Neuronal stem cell (in vitro differentiated cells): Measurements from ENCODE around the gene KDM3B.

Experiments
- DNase-seq: peaks from one replicate; pipeline ENCODE4 v3.0.0-alpha.2; 2013; ENCODE audit warnings: low spot score
- H2AFZ ChIP-seq: one replicate; pipeline ENCODE4 v1.6.1; 2013; ENCODE audit warnings: mild to moderate bottlenecking, low read length, inconsistent platforms
- H2AK5ac ChIP-seq: 2 replicates; pipeline ENCODE4 v1.6.1; 2013; ENCODE audit warnings: low read depth, mild to moderate bottlenecking, inconsistent platforms, low read length, moderate library complexity, mixed read lengths
- H2BK120ac ChIP-seq: 2 replicates; pipeline ENCODE4 v1.6.1; 2013; ENCODE audit warnings: low read depth, mild to moderate bottlenecking, inconsistent platforms, low read length, moderate library complexity, mixed read lengths
- H2BK12ac ChIP-seq: one replicate; pipeline ENCODE4 v1.6.1; 2013; ENCODE audit warnings: low read length, inconsistent platforms
- H2BK15ac ChIP-seq: 2 replicates; pipeline ENCODE4 v1.6.1; 2013; ENCODE audit warnings: mild to moderate bottlenecking, low read length, inconsistent platforms, mixed read lengths
- H2BK5ac ChIP-seq: one replicate; pipeline ENCODE4 v1.6.1; 2013; ENCODE audit warnings: inconsistent platforms, mild to moderate bottlenecking, low read length, moderate library complexity
- H3K14ac ChIP-seq: one replicate; pipeline ENCODE4 v1.6.1; 2013; ENCODE audit warnings: low read length, inconsistent platforms
- H3K18ac ChIP-seq: 2 replicates; pipeline ENCODE4 v1.6.1; 2013; ENCODE audit warnings: low read length, inconsistent platforms
- H3K23ac ChIP-seq: 2 replicates; pipeline ENCODE4 v1.6.1; 2013; ENCODE audit warnings: low read depth, mild to moderate bottlenecking, mixed read lengths, low read length, inconsistent platforms; ENCODE audit not compliant: poor library complexity
- H3K27ac ChIP-seq: replicated peaks from 3 replicates; pipeline ENCODE4 v1.5.1; 2013; ENCODE audit warnings: low read length, inconsistent platforms
- H3K27me3 ChIP-seq, 3 experiments: 2 replicates each; pipeline ENCODE4 v1.6.1; 2013; ENCODE audit warnings: low read length in 3 of 3, mild to moderate bottlenecking in 2 of 3, inconsistent platforms in 1 of 3, low read depth in 1 of 3, mixed read lengths in 1 of 3, moderate library complexity in 1 of 3; ENCODE audit not compliant: control insufficient read depth in 3 of 3, insufficient read depth in 3 of 3
- H3K36me3 ChIP-seq, 2 donors: replicated peaks in 1 of 2; 2 replicates each; pipeline ENCODE4 v1.6.1; 2013; ENCODE audit warnings: low read length in 2 of 2; ENCODE audit not compliant: control insufficient read depth in 2 of 2, insufficient read depth in 2 of 2
- H3K4ac ChIP-seq: 2 replicates; pipeline ENCODE4 v1.6.1; 2013; ENCODE audit warnings: inconsistent platforms, mild to moderate bottlenecking, low read length, moderate library complexity
- H3K4me1 ChIP-seq, 2 donors: 1 replicate in 1 of 2; 2 replicates in 1 of 2; pipeline ENCODE4 v1.6.1; 2013; ENCODE audit warnings: low read length in 2 of 2, low read depth in 1 of 2; ENCODE audit not compliant: control insufficient read depth in 2 of 2, insufficient read depth in 1 of 2
- H3K4me2 ChIP-seq: one replicate; pipeline ENCODE4 v1.6.1; 2013; ENCODE audit warnings: mild to moderate bottlenecking, low read length, inconsistent platforms; ENCODE audit not compliant: insufficient read depth, poor library complexity, severe bottlenecking
- H3K4me3 ChIP-seq, 2 donors: 2 replicates each; pipeline ENCODE4 v1.5.1; 2013; ENCODE audit warnings: low read length in 2 of 2, mild to moderate bottlenecking in 2 of 2, inconsistent platforms in 1 of 2, moderate library complexity in 1 of 2
- H3K79me1 ChIP-seq: one replicate; pipeline ENCODE4 v1.6.1; 2013; ENCODE audit warnings: low read depth, mild to moderate bottlenecking, inconsistent platforms, low read length, moderate library complexity
- H3K9ac ChIP-seq: one replicate; pipeline ENCODE4 v1.6.1; 2013; ENCODE audit warnings: mild to moderate bottlenecking, low read depth, low read length, inconsistent platforms; ENCODE audit not compliant: poor library complexity
- H3K9me3 ChIP-seq, 2 donors: replicated peaks in 1 of 2; 2 replicates each; pipeline versions ENCODE3 to v1.6.1; 2013; ENCODE audit warnings: low read length in 2 of 2, mild to moderate bottlenecking in 2 of 2, inconsistent platforms in 1 of 2, low read depth in 1 of 2, mixed read lengths in 1 of 2, moderate library complexity in 1 of 2; ENCODE audit not compliant: control insufficient read depth in 2 of 2, insufficient read depth in 1 of 2
- H4K8ac ChIP-seq: one replicate; pipeline ENCODE4 v1.6.1; 2013; ENCODE audit warnings: low read depth, mild to moderate bottlenecking, inconsistent platforms, low read length, moderate library complexity
- H4K91ac ChIP-seq: one replicate; pipeline ENCODE4 v1.6.1; 2013; ENCODE audit warnings: low read length, low read depth, mild to moderate bottlenecking, inconsistent platforms; ENCODE audit not compliant: poor library complexity
- WGBS, 2 donors: extraction: QIAGEN DNeasy Blood & Tissue Kit; methylation state at CpG; one replicate each; pipeline ENCODE4 v1.1.7; 2013; ENCODE audit warnings: missing lambda C conversion rate in 2 of 2, mixed read lengths in 1 of 2; ENCODE audit not compliant: insufficient read length in 2 of 2, insufficient replicate concordance in 1 of 2; ENCODE audit errors: extremely low coverage in 2 of 2; 5-methylcytosine and 5-hydroxymethylcytosine counted together

The KDM3B gene

DNA sequence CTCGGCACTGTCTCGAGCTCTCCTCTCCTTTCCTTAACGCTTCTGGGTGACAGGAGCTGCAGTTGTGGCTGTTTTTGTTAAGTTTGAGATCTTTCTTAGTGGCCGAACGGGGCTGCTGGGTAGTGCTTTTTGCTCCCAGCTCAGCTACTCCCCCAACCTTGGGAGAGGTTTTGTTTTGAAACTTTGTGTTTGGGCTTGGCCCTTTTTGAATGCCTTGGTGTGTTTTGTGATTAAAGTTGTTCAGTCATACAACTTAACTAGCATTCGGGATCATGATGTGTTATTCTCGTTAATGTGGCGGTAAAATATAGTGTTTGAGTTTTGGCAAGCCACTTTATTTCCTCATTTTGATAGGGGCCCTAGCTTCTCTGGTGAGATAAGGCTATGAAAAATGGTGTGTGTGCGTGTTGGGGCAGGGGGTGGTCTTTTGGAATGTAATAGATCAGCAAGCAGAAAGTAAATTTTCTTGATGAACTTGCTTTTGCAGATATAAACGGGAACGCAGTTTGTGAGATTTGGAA lies 1.1 kb downstream of the KDM3B start:
- Histone ChIP-seq H2AK5ac (peak overlapping the region; percentile 93), H2AFZ (peak overlapping the region; percentile 86), H3K4me3 (peak overlapping the region; percentile 88 to 91), H3K4me2 (peak overlapping the region; percentile 65), H3K79me1 (peaks cover 4% of the 10 kb centered on the region), H3K27me3 (no peaks in the 10 kb centered on the region), H2BK5ac (peak overlapping the region; percentile 85), H3K14ac (peak overlapping the region; percentile 90), H3K36me3 (peaks cover 15 to 27% of the 10 kb centered on the region in 2 donors), H2BK120ac (no peak overlapping the region), H3K4me1 (peaks cover 5 to 7% of the 10 kb centered on the region in 2 donors), H3K23ac (peak overlapping the region; percentile 82), H2BK12ac (no peak overlapping the region), H4K91ac (no peak overlapping the region), H3K27ac (peak overlapping the region; percentile 83), H3K4ac (no peak overlapping the region), H3K9ac (peak overlapping the region; percentile 99), H4K8ac (no peak overlapping the region), H2BK15ac (peak overlapping the region; percentile 6), H3K9me3 (peaks cover 3 to 8% of the 10 kb centered on the region in 2 donors), H3K18ac (peak overlapping the region; percentile 99)
- WGBS, 2 donors = no CpG with 5 or more reads among the region's 11 CpGs
- DNase-seq = no peak

- Histone ChIP-seq H2BK15ac (no peak overlapping the region), H4K91ac (no peak overlapping the region), H2AK5ac (no peak overlapping the region), H3K9me3 (peaks cover 3 to 8% of the 10 kb centered on the region in 2 donors), H3K4me2 (peak overlapping the region; percentile 65), H3K4me3 (peak overlapping the region in 1 of 2 donors; percentile 91), H2BK5ac (no peak overlapping the region), H4K8ac (no peak overlapping the region), H3K4ac (no peak overlapping the region), H3K36me3 (peaks cover 10 to 20% of the 10 kb centered on the region in 2 donors), H3K14ac (no peak overlapping the region), H3K79me1 (peaks cover 4% of the 10 kb centered on the region), H3K18ac (no peak overlapping the region), H3K23ac (no peak overlapping the region), H2BK120ac (no peak overlapping the region), H3K4me1 (peaks cover 5 to 7% of the 10 kb centered on the region in 2 donors), H2BK12ac (no peak overlapping the region), H3K9ac (no peak overlapping the region), H2AFZ (no peak overlapping the region), H3K27me3 (no peaks in the 10 kb centered on the region), H3K27ac (no peak overlapping the region)
- no peak for DNase-seq
- no CpG with 5 or more reads among the region's 5 CpGs for WGBS, 2 donors
Observed at GRCh38 chr5:138354387-138354786, 1.9 kb downstream of the KDM3B start.

GRCh38 chr5:138354926-138355378 lies 2.5 kb downstream of the KDM3B start:
- peak overlapping the region in 1 of 2 donors; percentile 91 for H3K4me3 ChIP-seq
- no peak overlapping the region for H3K27ac ChIP-seq
- peaks cover 5 to 7% of the 10 kb centered on the region in 2 donors for H3K4me1 ChIP-seq
- H2AK5ac ChIP-seq = no peak overlapping the region
- no peak overlapping the region for H2BK12ac ChIP-seq
- H3K27me3 ChIP-seq = no peaks in the 10 kb centered on the region
- H3K79me1 ChIP-seq = peaks cover 4% of the 10 kb centered on the region
- H4K8ac ChIP-seq = no peak overlapping the region
- no peak overlapping the region for H3K9ac ChIP-seq
- H3K4me2 ChIP-seq = peak overlapping the region; percentile 65
- peaks cover 3 to 8% of the 10 kb centered on the region in 2 donors for H3K9me3 ChIP-seq
- H4K91ac ChIP-seq = no peak overlapping the region
- DNase-seq = peak; percentile 59
- no peak overlapping the region for H2BK120ac ChIP-seq
- H3K36me3 ChIP-seq = peaks cover 7 to 14% of the 10 kb centered on the region in 2 donors
- no CpG with 5 or more reads among the region's 6 CpGs for WGBS, 2 donors
- no peak overlapping the region for H2BK5ac ChIP-seq
- H2BK15ac ChIP-seq = no peak overlapping the region
- no peak overlapping the region for H3K4ac ChIP-seq
- no peak overlapping the region for H3K18ac ChIP-seq
- no peak overlapping the region for H3K23ac ChIP-seq
- H2AFZ ChIP-seq = no peak overlapping the region
- no peak overlapping the region for H3K14ac ChIP-seq

- no peak overlapping the region for H2BK120ac ChIP-seq
- H3K4ac ChIP-seq = no peak overlapping the region
- no peak overlapping the region for H3K14ac ChIP-seq
- no peak overlapping the region for H2BK12ac ChIP-seq
- DNase-seq = no peak
- H3K27ac ChIP-seq = no peak overlapping the region
- H3K23ac ChIP-seq = no peak overlapping the region
- no peak overlapping the region for H2BK15ac ChIP-seq
- H3K79me1 ChIP-seq = peaks cover 1% of the 10 kb centered on the region
- no peak overlapping the region for H3K9ac ChIP-seq
- no peak overlapping the region for H3K18ac ChIP-seq
- no CpG with 5 or more reads among the region's 3 CpGs for WGBS, 2 donors
- no peak overlapping the region for H2BK5ac ChIP-seq
- no peak overlapping the region for H4K8ac ChIP-seq
- H3K4me2 ChIP-seq = no peak overlapping the region
- no peak overlapping the region for H3K4me3 ChIP-seq
- no peak overlapping the region for H4K91ac ChIP-seq
- H3K27me3 ChIP-seq = no peaks in the 10 kb centered on the region
- peaks cover 0 to 17% of the 10 kb centered on the region in 2 donors for H3K36me3 ChIP-seq
- no peak overlapping the region for H2AFZ ChIP-seq
- no peak overlapping the region for H2AK5ac ChIP-seq
- H3K4me1 ChIP-seq = peaks cover 2 to 5% of the 10 kb centered on the region in 2 donors
- no peaks in the 10 kb centered on the region for H3K9me3 ChIP-seq
Observed at GRCh38 chr5:138359621-138360020, 7.1 kb downstream of the KDM3B start.
